Hepatocyte (in vitro differentiated cells): Measurements from ENCODE around the gene ZSWIM4. TPM values are rescaled to one million over a fixed set of nuclear protein-coding genes. Genes with fewer than 3 reads are reported as not detected.

Experiments
- DNase-seq: peaks from one replicate; pipeline ENCODE4 v3.0.0-alpha.2; 2016; ENCODE audit warnings: low spot score
- H2AFZ ChIP-seq: fragments of 200-600 bp; sonication (generic); 2 replicates; pipeline ENCODE4 v1.6.0; 2016; ENCODE audit warnings: antibody characterized with exemption, mild to moderate bottlenecking
- H3K27ac ChIP-seq: fragments of 200-600 bp; sonication (generic); 2 replicates; pipeline ENCODE4 v1.5.1; 2016; ENCODE audit warnings: mild to moderate bottlenecking
- H3K27me3 ChIP-seq: fragments of 200-600 bp; sonication (generic); 2 replicates; pipeline ENCODE4 v1.6.1; 2016
- H3K36me3 ChIP-seq: fragments of 200-600 bp; sonication (generic); replicated peaks from 2 replicates; pipeline ENCODE4 v1.5.1; 2016; ENCODE audit warnings: low read depth; ENCODE audit not compliant: insufficient read depth
- H3K4me1 ChIP-seq: fragments of 200-600 bp; sonication (generic); 2 replicates; pipeline ENCODE4 v1.5.1; 2016; ENCODE audit warnings: mild to moderate bottlenecking, moderate library complexity; ENCODE audit not compliant: insufficient read depth
- H3K4me2 ChIP-seq: fragments of 200-600 bp; sonication (generic); 2 replicates; pipeline ENCODE4 v1.6.0; 2016
- H3K4me3 ChIP-seq: fragments of 200-600 bp; sonication (generic); 2 replicates; pipeline ENCODE4 v1.5.1; 2016; ENCODE audit warnings: mild to moderate bottlenecking
- H3K79me2 ChIP-seq: fragments of 200-600 bp; sonication (generic); 2 replicates; pipeline ENCODE4 v1.6.0; 2017; ENCODE audit warnings: mild to moderate bottlenecking
- H3K9me2 ChIP-seq: fragments of 200-600 bp; sonication (generic); replicated peaks from 2 replicates; pipeline ENCODE4 v1.6.0; 2017; ENCODE audit warnings: mild to moderate bottlenecking; ENCODE audit not compliant: insufficient read depth
- H3K9me3 ChIP-seq: fragments of 200-600 bp; sonication (generic); 2 replicates; pipeline ENCODE4 v1.5.1; 2016; ENCODE audit warnings: low read depth, mild to moderate bottlenecking
- H4K20me1 ChIP-seq: fragments of 200-600 bp; sonication (generic); 2 replicates; pipeline ENCODE4 v1.6.0; 2016; ENCODE audit warnings: mild to moderate bottlenecking; ENCODE audit not compliant: insufficient read depth, poor library complexity, severe bottlenecking
- CTCF ChIP-seq: fragments of 200-600 bp; sonication (generic); IDR thresholded peaks from 2 replicates; pipeline ENCODE4 v1.5.1; 2016; ENCODE audit warnings: antibody characterized with exemption, mild to moderate bottlenecking; ENCODE audit not compliant: poor library complexity
- EZH2 ChIP-seq: fragments of 200-600 bp; sonication (generic); IDR thresholded peaks from 2 replicates; pipeline ENCODE4 v1.6.1; 2016; ENCODE audit warnings: antibody characterized with exemption, mild to moderate bottlenecking, borderline replicate concordance
- EZH2phosphoT487 ChIP-seq: fragments of 200-600 bp; sonication (generic); IDR thresholded peaks from one replicate; pipeline ENCODE4 v1.6.1; 2018; ENCODE audit warnings: antibody characterized with exemption, mild to moderate bottlenecking, low read depth, moderate library complexity; ENCODE audit not compliant: unreplicated experiment, severe bottlenecking
- WGBS: methylation state at CpG from one replicate; pipeline ENCODE4 v1.1.6; 2016; ENCODE audit warnings: low lambda C conversion rate; ENCODE audit errors: missing lambda C conversion rate; 5-methylcytosine and 5-hydroxymethylcytosine counted together
- polyA plus RNA-seq: library from polyadenylated mRNA; unstranded; fragments of >200 nt; fragmentation: Nextera tagmentation; extraction: Ambion mirVana; gene quantifications from 2 replicates; pipeline ENCODE4 v1.2.1, GENCODE V29; 2016
- total RNA-seq: library from RNA; depleted of rRNA; stranded (reverse); fragments of >200 nt; gene quantifications from 2 replicates; pipeline ENCODE4 v1.2.3, GENCODE V29; 2014

The ZSWIM4 gene
- total and polyA plus RNA-seq, 2 experiments from 2014 or later, result 3.5 to 3.7 TPM

- Histone ChIP-seq H3K27me3 (no peaks in the 10 kb centered on the region), H3K36me3 (no peaks in the 10 kb centered on the region), H3K4me2 (peak overlapping the region; percentile 91), H3K9me3 (no peaks in the 10 kb centered on the region), H3K4me3 (peak overlapping the region; percentile 98), H3K9me2 (no peaks in the 10 kb centered on the region), H2AFZ (no peak overlapping the region), H3K79me2 (peaks cover 55% of the 10 kb centered on the region), H3K4me1 (peaks cover 64% of the 10 kb centered on the region), H3K27ac (peak overlapping the region; percentile 98), H4K20me1 (peaks cover 50% of the 10 kb centered on the region)
- peak; percentile 93 for DNase-seq
- WGBS, result 2% methylated on average over 11 of the region's 95 CpGs
- no peak for TF ChIP-seq EZH2
- no peak for TF ChIP-seq CTCF
- no peak for TF ChIP-seq EZH2phosphoT487
Measured at GRCh38 chr19:13842291-13843103, 47.3 kb downstream of the ZSWIM4 start.

- Histone ChIP-seq H3K4me2 (peak overlapping the region; percentile 91), H3K79me2 (peaks cover 47% of the 10 kb centered on the region), H3K36me3 (no peaks in the 10 kb centered on the region), H2AFZ (no peak overlapping the region), H3K4me1 (peaks cover 69% of the 10 kb centered on the region), H3K27ac (peak overlapping the region; percentile 98), H3K4me3 (peak overlapping the region; percentile 18), H4K20me1 (peaks cover 41% of the 10 kb centered on the region), H3K9me2 (no peaks in the 10 kb centered on the region), H3K27me3 (no peaks in the 10 kb centered on the region), H3K9me3 (no peaks in the 10 kb centered on the region)
- TF ChIP-seq EZH2 (no peak), EZH2phosphoT487 (no peak), CTCF (no peak)
- 36% methylated on average over 18 of the region's 24 CpGs for WGBS
- DNase-seq, result peak; percentile 88
Measured at GRCh38 chr19:13843104-13843921, 48.1 kb downstream of the ZSWIM4 start.

GRCh38 chr19:13844130-13844631 is 48.9 kb downstream of the ZSWIM4 start:
- TF ChIP-seq CTCF, result no peak
- no peak for TF ChIP-seq EZH2phosphoT487
- TF ChIP-seq EZH2, result no peak
- Histone ChIP-seq H2AFZ (no peak overlapping the region), H4K20me1 (peaks cover 33% of the 10 kb centered on the region), H3K9me2 (no peaks in the 10 kb centered on the region), H3K79me2 (peaks cover 38% of the 10 kb centered on the region), H3K27me3 (no peaks in the 10 kb centered on the region), H3K4me1 (peaks cover 64% of the 10 kb centered on the region), H3K4me3 (no peak overlapping the region), H3K4me2 (peak overlapping the region; percentile 91), H3K36me3 (no peaks in the 10 kb centered on the region), H3K9me3 (no peaks in the 10 kb centered on the region), H3K27ac (peak overlapping the region; percentile 98)
- DNase-seq, result peak; percentile 73
- WGBS, result 70% methylated on average over 5 of the region's 7 CpGs
